ENCODE data around the gene BCDIN3D. TPM values are rescaled to one million over a fixed set of nuclear protein-coding genes. Genes with fewer than 3 reads are reported as not detected.

BCDIN3D gene
- total and polyA plus RNA-seq, 2 experiments from 2014 or later = 3.7 to 4.2 TPM

DNA sequence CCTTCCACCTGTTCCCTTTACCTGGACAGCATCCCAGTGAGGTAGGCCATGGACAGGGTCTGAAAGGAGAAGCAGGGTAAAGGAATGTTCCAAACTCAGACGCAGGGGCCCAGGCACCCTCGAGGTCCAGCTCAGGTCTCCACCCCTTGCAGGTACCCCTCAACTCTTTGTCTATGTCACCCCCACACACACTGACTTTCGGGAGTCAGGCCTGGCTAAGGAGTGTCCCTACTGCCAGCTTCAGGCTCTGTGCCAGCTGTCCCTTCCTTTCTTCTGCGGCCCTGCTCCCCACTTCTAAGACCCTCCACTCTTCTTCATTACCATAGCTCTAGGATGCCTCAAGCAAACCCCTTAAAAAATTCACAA, 47.2 kb upstream of the BCDIN3D start:
- Histone ChIP-seq H3K79me2 (ENCODE audit: insufficient read depth) (no peaks in the 10 kb centered on the region), H3K9ac (no peak overlapping the region), H3K4me1 (ENCODE audit: insufficient read depth) (no peaks in the 10 kb centered on the region), H3F3A (ENCODE audit: insufficient read depth) (no peaks in the 10 kb centered on the region), H3K4me3 (no peak overlapping the region), H3K27ac (no peak overlapping the region), H4K20me1 (ENCODE audit: insufficient read depth) (no peaks in the 10 kb centered on the region), H3K36me3 (ENCODE audit: low read depth) (no peaks in the 10 kb centered on the region), H3K9me3 (ENCODE audit: low read depth) (no peaks in the 10 kb centered on the region), H2AFZ (no peak overlapping the region), H3K4me2 (ENCODE audit: unreplicated experiment) (no peak overlapping the region), H3K9me2 (ENCODE audit: insufficient read depth) (no peaks in the 10 kb centered on the region), H3K27me3 (replicated peaks; ENCODE audit: insufficient read depth) (peaks cover 9% of the 10 kb centered on the region; the same call in 1 of the 2 replicates)
- no peak for DNase-seq
- in situ Hi-C loops (cut with MboI) = no loop called here
- no peak for TF ChIP-seq EZH2phosphoT487 (IDR thresholded peaks at IDR 0.05; ENCODE audit: insufficient read depth, low read depth)
- TF ChIP-seq EZH2 (IDR thresholded peaks at IDR 0.05; ENCODE audit: insufficient read depth, poor library complexity, severe bottlenecking) = no peak
- WGBS, 2 experiments (ENCODE audit: low coverage in 1 of 2, low lambda C conversion rate in 2 of 2, missing lambda C conversion rate in 2 of 2) = 51 to 54% methylated on average over 4 of the region's 4 CpGs

DNA sequence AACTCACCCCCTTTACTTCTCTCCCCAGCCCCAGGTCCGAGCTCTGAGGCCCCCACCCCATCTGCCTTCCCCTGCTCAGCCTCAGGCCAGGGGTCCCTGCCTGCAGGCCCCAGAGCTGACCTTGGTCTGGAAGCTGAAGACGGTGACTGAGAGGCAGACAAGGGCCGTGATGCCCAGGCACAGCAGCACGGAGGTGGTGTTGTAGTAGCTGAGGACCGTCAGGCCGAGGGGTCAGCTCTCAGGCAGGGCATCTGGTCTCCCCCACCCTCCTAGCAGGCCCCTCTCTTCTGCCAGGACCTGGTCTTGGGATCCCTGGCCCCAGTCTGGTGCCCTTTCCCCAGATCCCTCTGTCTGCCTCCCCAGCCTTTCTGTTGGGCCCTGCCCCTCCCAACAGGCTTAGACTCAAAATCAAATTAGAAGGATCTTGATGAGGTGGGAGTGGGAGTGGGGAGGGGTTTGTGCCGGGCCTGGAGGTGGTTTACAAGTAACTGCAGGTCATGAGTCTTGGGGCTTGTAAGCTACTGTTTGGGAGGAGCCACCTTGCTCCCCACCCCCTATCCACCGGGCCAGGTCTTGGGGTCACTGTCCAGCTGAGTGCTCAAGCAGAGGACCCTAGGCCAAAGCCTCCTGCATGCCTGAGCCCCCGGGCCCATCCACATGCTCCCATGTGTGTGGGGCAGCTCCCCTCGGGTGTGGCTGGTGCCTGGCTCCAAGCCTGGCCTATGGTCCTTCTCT, 46.6 kb upstream of the BCDIN3D start:
- Histone ChIP-seq H3K79me2 (ENCODE audit: insufficient read depth) (no peaks in the 10 kb centered on the region), H3K9ac (no peak overlapping the region), H3K4me1 (ENCODE audit: insufficient read depth) (no peaks in the 10 kb centered on the region), H3K9me2 (ENCODE audit: insufficient read depth) (no peaks in the 10 kb centered on the region), H3K9me3 (ENCODE audit: low read depth) (no peaks in the 10 kb centered on the region), H3K27ac (no peak overlapping the region), H3F3A (ENCODE audit: insufficient read depth) (no peaks in the 10 kb centered on the region), H2AFZ (no peak overlapping the region), H4K20me1 (ENCODE audit: insufficient read depth) (no peaks in the 10 kb centered on the region), H3K4me3 (no peak overlapping the region), H3K4me2 (ENCODE audit: unreplicated experiment) (no peak overlapping the region), H3K27me3 (replicated peaks; ENCODE audit: insufficient read depth) (peaks cover 13% of the 10 kb centered on the region; the same call in 1 of the 2 replicates), H3K36me3 (ENCODE audit: low read depth) (no peaks in the 10 kb centered on the region)
- in situ Hi-C loops (cut with MboI) = no loop called here
- WGBS, 2 experiments (ENCODE audit: low coverage in 1 of 2, low lambda C conversion rate in 2 of 2, missing lambda C conversion rate in 2 of 2) = 52 to 65% methylated on average over 7 to 10 of the region's 10 CpGs
- TF ChIP-seq EZH2 (IDR thresholded peaks at IDR 0.05; ENCODE audit: insufficient read depth, poor library complexity, severe bottlenecking) (no peak), EZH2phosphoT487 (IDR thresholded peaks at IDR 0.05; ENCODE audit: insufficient read depth, low read depth) (no peak)
- no peak for DNase-seq

DNA sequence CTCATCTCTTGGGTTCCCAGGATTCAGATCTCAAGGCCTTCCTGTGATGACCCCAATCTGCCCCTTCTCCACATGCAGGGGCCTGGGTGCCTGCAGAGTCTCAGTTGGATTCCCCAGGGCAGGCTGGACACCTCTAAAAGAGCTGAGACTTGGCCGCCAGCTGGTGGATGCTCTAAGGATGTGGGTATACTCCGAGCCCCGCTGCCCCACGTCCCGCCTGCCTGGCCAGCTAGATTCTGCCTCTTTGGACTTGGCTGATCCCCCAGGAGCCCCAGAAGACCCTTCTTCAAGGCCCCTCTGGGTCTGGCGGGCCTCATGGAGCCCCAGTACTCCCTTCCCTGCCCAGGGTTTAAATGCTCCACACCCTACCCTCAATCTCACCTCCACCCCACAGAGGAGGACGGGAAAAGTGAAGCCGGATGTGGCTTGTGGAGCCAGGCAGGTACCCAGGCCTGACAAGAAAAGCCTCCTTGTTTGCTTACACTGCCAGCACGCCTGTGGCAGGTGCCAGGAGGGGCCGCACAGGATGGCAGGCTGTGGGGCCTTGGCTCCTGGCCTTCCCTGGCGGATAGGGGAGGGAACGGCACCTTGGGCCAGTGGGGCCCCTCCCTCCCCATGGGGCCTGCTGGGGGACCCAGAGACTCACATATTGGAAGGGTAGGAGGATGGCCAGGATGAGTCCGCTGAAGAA, 45.7 kb upstream of the BCDIN3D start:
- no peaks in the 10 kb centered on the region for H3K4me1 ChIP-seq (ENCODE audit: insufficient read depth)
- H3K79me2 ChIP-seq (ENCODE audit: insufficient read depth) = no peaks in the 10 kb centered on the region
- H3K4me2 ChIP-seq (ENCODE audit: unreplicated experiment) = no peak overlapping the region
- no peaks in the 10 kb centered on the region for H4K20me1 ChIP-seq (ENCODE audit: insufficient read depth)
- H3K4me3 ChIP-seq = no peak overlapping the region
- no peak overlapping the region for H3K9ac ChIP-seq
- no peaks in the 10 kb centered on the region for H3K9me2 ChIP-seq (ENCODE audit: insufficient read depth)
- H3K27ac ChIP-seq = no peak overlapping the region
- WGBS, 2 experiments (ENCODE audit: low coverage in 1 of 2, low lambda C conversion rate in 2 of 2, missing lambda C conversion rate in 2 of 2) = 80 to 85% methylated on average over 13 of the region's 13 CpGs
- no peaks in the 10 kb centered on the region for H3K36me3 ChIP-seq (ENCODE audit: low read depth)
- no peak for DNase-seq
- no peak overlapping the region for H2AFZ ChIP-seq
- peaks cover 13% of the 10 kb centered on the region for H3K27me3 ChIP-seq (replicated peaks; ENCODE audit: insufficient read depth)
- no peak for TF ChIP-seq EZH2 (IDR thresholded peaks at IDR 0.05; ENCODE audit: insufficient read depth, poor library complexity, severe bottlenecking)
- TF ChIP-seq EZH2phosphoT487 (IDR thresholded peaks at IDR 0.05; ENCODE audit: insufficient read depth, low read depth) = no peak
- in situ Hi-C loops (cut with MboI) = no loop called here
- H3K9me3 ChIP-seq (ENCODE audit: low read depth) = no peaks in the 10 kb centered on the region
- no peaks in the 10 kb centered on the region for H3F3A ChIP-seq (ENCODE audit: insufficient read depth)

DNA sequence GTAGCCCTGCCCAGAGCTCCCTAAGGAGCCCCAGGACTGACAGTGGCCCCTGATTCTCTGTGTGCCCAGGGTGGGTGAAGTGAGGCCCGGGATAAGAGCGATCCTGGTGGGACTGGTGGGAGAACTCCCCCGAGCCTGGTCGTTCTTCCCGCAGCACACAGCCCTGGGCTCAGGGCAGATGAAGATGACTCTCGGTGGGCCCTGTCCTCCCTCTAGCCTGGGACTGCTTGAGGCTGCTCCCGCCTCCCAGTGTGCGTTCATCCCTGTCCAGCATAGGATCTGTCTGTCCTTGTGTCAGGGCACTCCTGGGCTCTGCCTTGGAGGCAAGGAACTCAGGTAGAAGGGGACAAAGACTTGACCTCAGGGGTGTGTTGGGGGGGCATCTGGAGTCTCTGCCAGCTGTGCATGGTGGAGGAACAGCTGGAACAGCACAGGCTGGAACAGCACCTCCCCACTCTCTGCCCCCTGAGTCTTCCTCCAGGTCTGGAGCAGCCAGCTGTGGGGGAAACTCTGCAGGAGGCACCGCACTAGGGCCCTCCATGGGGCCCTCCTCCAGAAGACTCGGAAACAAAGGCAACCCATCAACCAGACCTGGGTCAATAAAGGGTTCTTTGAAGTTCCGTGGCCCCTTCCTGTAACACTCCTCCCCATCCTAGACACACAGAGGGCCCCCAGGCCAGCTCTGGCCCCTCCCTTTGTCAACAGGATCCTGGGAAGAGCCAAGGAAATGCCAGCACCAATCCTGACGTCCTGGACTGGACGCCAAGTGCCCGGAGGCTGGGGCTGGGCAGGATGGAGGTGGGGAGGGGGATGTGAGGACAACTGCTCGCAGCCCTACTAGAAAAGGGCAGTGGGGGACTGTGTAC, 44.9 kb upstream of the BCDIN3D start:
- TF ChIP-seq EZH2 (IDR thresholded peaks at IDR 0.05; ENCODE audit: insufficient read depth, poor library complexity, severe bottlenecking) = no peak
- TF ChIP-seq EZH2phosphoT487 (IDR thresholded peaks at IDR 0.05; ENCODE audit: insufficient read depth, low read depth) = no peak
- no peak overlapping the region for H3K4me2 ChIP-seq (ENCODE audit: unreplicated experiment)
- H3F3A ChIP-seq (ENCODE audit: insufficient read depth) = no peaks in the 10 kb centered on the region
- H3K4me1 ChIP-seq (ENCODE audit: insufficient read depth) = no peaks in the 10 kb centered on the region
- no peaks in the 10 kb centered on the region for H4K20me1 ChIP-seq (ENCODE audit: insufficient read depth)
- H2AFZ ChIP-seq = no peak overlapping the region
- WGBS, 2 experiments (ENCODE audit: low coverage in 1 of 2, low lambda C conversion rate in 2 of 2, missing lambda C conversion rate in 2 of 2) = 60 to 65% methylated on average over 14 to 15 of the region's 15 CpGs
- no peak for DNase-seq
- H3K79me2 ChIP-seq (ENCODE audit: insufficient read depth) = no peaks in the 10 kb centered on the region
- H3K36me3 ChIP-seq (ENCODE audit: low read depth) = no peaks in the 10 kb centered on the region
- H3K9me2 ChIP-seq (ENCODE audit: insufficient read depth) = no peaks in the 10 kb centered on the region
- no peak overlapping the region for H3K9ac ChIP-seq
- in situ Hi-C loops (cut with MboI) = no loop called here
- H3K9me3 ChIP-seq (ENCODE audit: low read depth) = no peaks in the 10 kb centered on the region
- peaks cover 13% of the 10 kb centered on the region for H3K27me3 ChIP-seq (replicated peaks; ENCODE audit: insufficient read depth)
- H3K4me3 ChIP-seq = no peak overlapping the region
- no peak overlapping the region for H3K27ac ChIP-seq

All from GM23248 (cell line).